HFF-Myc (cell line): Measurements from ENCODE around the gene ARID5B.

Source experiments
- DNase-seq: peaks from one replicate; pipeline ENCODE4 v3.0.0-alpha.2; 2011; ENCODE audit warnings: low read depth; ENCODE audit errors: extremely low read depth
- H3K4me3 ChIP-seq: replicated peaks from 2 replicates; pipeline ENCODE4 v1.5.1; 2011; ENCODE audit warnings: low read depth, mild to moderate bottlenecking, control low read depth, low read length
- CTCF ChIP-seq: IDR thresholded peaks from 2 replicates; pipeline ENCODE4 v1.5.1; 2012; ENCODE audit warnings: mild to moderate bottlenecking, low read depth, low read length, control low read depth; ENCODE audit errors: missing control alignments

The ARID5B gene

GRCh38 chr10:62000726-62001125 lies 99.2 kb downstream of the ARID5B start:
- no peak overlapping the region for H3K4me3 ChIP-seq
- TF ChIP-seq CTCF, result no peak
- no peak for DNase-seq

- no peak for DNase-seq
- no peak overlapping the region for H3K4me3 ChIP-seq
- no peak for TF ChIP-seq CTCF
Measured at GRCh38 chr10:62001898-62002297, 100.4 kb downstream of the ARID5B start.

- no peak for DNase-seq
- TF ChIP-seq CTCF, result no peak
Measured at GRCh38 chr10:62002753-62003152, 101.3 kb downstream of the ARID5B start.

GRCh38 chr10:62004042-62004441 lies 102.5 kb downstream of the ARID5B start:
- no peak for DNase-seq

More at GRCh38 chr10:62002753-62003152, 101.3 kb downstream of the ARID5B start:
- no peak overlapping the region for H3K4me3 ChIP-seq

GRCh38 chr10:62005281-62005680 lies 103.8 kb downstream of the ARID5B start:
- DNase-seq, result no peak
- no peak for TF ChIP-seq CTCF
- H3K4me3 ChIP-seq, result no peak overlapping the region

More at GRCh38 chr10:62004042-62004441, 102.5 kb downstream of the ARID5B start:
- no peak overlapping the region for H3K4me3 ChIP-seq
- TF ChIP-seq CTCF, result no peak

- DNase-seq, result no peak
- TF ChIP-seq CTCF, result no peak
- no peak overlapping the region for H3K4me3 ChIP-seq
Measured at GRCh38 chr10:62005687-62006086, 104.2 kb downstream of the ARID5B start.

GRCh38 chr10:62007145-62007544 lies 105.6 kb downstream of the ARID5B start:
- H3K4me3 ChIP-seq, result no peak overlapping the region
- TF ChIP-seq CTCF, result no peak
- no peak for DNase-seq
